DMS114 treated with DMSO at 0.1 percent for 48 hours (cell line): ENCODE results near the gene NFYB.
A peak's percentile ranks its signal among the peaks of the same experiment; 100 is the strongest.
"Not testable (repeated sequence)": the region's sequence is repeated elsewhere in the genome, so short reads cannot be mapped to it uniquely, and the experiment has no call there.

Experiments used
- DNase-seq: peaks from one replicate; lab custom pipeline; 2025; ENCODE audit not compliant: unreplicated experiment; lab: John Stamatoyannopoulos, UW

The NFYB gene

GRCh38 chr12:104137902-104138796 lies at the start of gene NFYB:
Gene NFYB, minus strand, starts transcription at chr12:104138210. Its CDS starts 2,757 bp downstream, at chr12:104135453.
- DNase-seq: peak; percentile 94

- DNase-seq: no peak
These were observed 49.6 kb upstream of the NFYB start for GRCh38 chr12:104187446-104188155.

- DNase-seq: no peak
These were observed 45.4 kb upstream of the NFYB start for GRCh38 chr12:104183443-104183842.

GRCh38 chr12:104182621-104183378 lies 44.8 kb upstream of the NFYB start:
- no peak for DNase-seq

GRCh38 chr12:104182144-104182543 lies 44.1 kb upstream of the NFYB start:
- DNase-seq: no peak

GRCh38 chr12:104181313-104181712 lies 43.3 kb upstream of the NFYB start:
- no peak for DNase-seq

GRCh38 chr12:104180374-104180773 lies 42.4 kb upstream of the NFYB start:
- no peak for DNase-seq

GRCh38 chr12:104177663-104178501 lies 39.9 kb upstream of the NFYB start:
- no peak for DNase-seq

- DNase-seq: no peak
These were observed 39.3 kb upstream of the NFYB start for GRCh38 chr12:104177336-104177662.

GRCh38 chr12:104175726-104176247 lies 37.8 kb upstream of the NFYB start:
- DNase-seq: no peak

GRCh38 chr12:104173804-104174203 lies 35.8 kb upstream of the NFYB start:
- not testable (repeated sequence) for DNase-seq

- no peak for DNase-seq
These were observed 34.5 kb upstream of the NFYB start for GRCh38 chr12:104172570-104172947.

- no peak for DNase-seq
These were observed 34.0 kb upstream of the NFYB start for GRCh38 chr12:104171785-104172569.

- no peak for DNase-seq
These were observed 30.6 kb upstream of the NFYB start for GRCh38 chr12:104168596-104168995.

- DNase-seq: no peak
These were observed 29.8 kb upstream of the NFYB start for GRCh38 chr12:104167519-104168458.

GRCh38 chr12:104166465-104166864 lies 28.5 kb upstream of the NFYB start:
- DNase-seq: no peak

GRCh38 chr12:104165801-104166200 lies 27.8 kb upstream of the NFYB start:
- no peak for DNase-seq

- DNase-seq: no peak
These were observed 26.6 kb upstream of the NFYB start for GRCh38 chr12:104164634-104165033.

- DNase-seq: no peak
These were observed 25.6 kb upstream of the NFYB start for GRCh38 chr12:104163631-104164030.
